ENCODE results near the gene HSD17B11. TPM values are rescaled to one million over a fixed set of nuclear protein-coding genes. Genes with fewer than 3 reads are reported as not detected.
"Not testable (repeated sequence)": the region's sequence is repeated elsewhere in the genome, so short reads cannot be mapped to it uniquely, and the experiment has no call there.

The HSD17B11 gene
- total RNA-seq, result 13.1 TPM
- long read RNA-seq, transcript HSD17B11-201 (7 exons, 1,885 nt), result major isoform, 31 of 33 reads
- long read RNA-seq, partial matches to known transcripts, result 0 of 33 reads
- long read RNA-seq, other reads (novel, unspliced or antisense), result 2 of 33 reads

GRCh38 chr4:87390891-87391575 lies at the start of gene HSD17B11:
HSD17B11 (minus strand) TSS chr4:87391188; CDS start chr4:87391070, 118 bp downstream.
- intact Hi-C loops (cut with DNase I), result no loop called here
- DNase-seq (peak; percentile 93), ATAC-seq (ENCODE audit: poor library complexity) (peak; percentile 99)

GRCh38 chr4:87433342-87433741 lies 42.4 kb upstream of the HSD17B11 start:
- ATAC-seq (ENCODE audit: poor library complexity) (no peak), DNase-seq (no peak)
- intact Hi-C loops (cut with DNase I), result no loop called here

DNA sequence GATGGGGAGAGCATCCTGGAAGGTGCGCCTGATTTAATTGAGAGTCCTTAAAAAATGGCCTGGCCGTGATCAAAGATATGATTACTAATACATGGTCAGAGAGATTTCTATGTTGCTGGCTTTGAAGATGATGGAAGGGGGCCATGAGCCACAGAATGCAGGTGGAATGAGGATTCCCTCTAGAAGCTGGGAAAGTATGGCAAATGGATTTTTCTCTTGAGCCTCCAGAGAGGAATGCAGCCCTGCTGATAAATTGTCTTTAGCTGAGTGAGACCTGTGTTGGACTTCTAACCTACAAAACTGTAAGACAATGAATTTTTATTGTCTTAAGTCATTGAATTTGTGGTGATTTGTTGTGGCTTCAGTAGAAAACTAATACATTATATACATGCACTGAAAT lies 39.0 kb upstream of the HSD17B11 start:
- intact Hi-C loops (cut with DNase I), result no loop called here
- no peak for ATAC-seq (ENCODE audit: poor library complexity)

DNA sequence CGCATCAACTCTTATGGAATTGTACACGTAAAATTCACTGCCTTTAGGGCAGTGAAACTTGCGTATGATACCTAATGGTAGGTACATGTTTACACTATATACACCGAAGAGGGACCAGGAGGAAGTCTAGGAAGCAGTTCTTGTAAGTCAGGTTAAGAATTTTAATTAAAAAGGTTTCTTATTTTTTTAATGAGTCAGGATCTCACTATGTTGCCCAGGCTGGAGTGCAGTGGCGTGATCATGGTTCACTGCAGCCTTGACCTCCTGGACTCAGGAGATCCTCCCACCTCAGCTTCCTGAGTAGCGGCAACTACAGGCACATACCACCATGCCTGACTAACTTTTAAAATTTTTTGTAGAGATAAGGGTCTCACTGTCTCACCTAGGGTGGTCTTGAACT lies 38.0 kb upstream of the HSD17B11 start:
- ATAC-seq (ENCODE audit: poor library complexity) (no peak), DNase-seq (no peak)
- intact Hi-C loops (cut with DNase I), result no loop called here

More for the DNA sequence above, 39.0 kb upstream of the HSD17B11 start:
- no peak for DNase-seq

DNA sequence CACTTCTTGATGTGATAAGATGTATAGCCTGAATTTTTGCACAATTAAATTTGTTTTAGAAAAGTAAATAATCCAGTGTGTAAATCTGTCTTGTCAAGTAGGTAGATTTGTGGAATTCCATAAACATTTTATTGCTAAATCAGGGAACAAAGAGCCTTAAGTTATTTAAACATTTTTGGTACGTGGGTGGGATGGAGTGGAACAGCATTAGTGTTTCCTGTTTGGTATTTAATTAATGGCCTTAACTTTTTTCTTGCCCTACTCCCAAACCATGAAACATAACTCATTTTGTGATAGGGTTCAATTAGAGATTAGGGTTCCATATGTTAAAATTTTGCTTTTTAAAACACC lies 36.5 kb upstream of the HSD17B11 start:
- DNase-seq (no peak), ATAC-seq (ENCODE audit: poor library complexity) (no peak)
- intact Hi-C loops (cut with DNase I), result no loop called here

GRCh38 chr4:87426865-87427517 lies 36.0 kb upstream of the HSD17B11 start:
- DNase-seq (no peak), ATAC-seq (ENCODE audit: poor library complexity) (no peak)
- intact Hi-C loops (cut with DNase I), result no loop called here

GRCh38 chr4:87425711-87426110 lies 34.7 kb upstream of the HSD17B11 start:
- no peak for DNase-seq
- intact Hi-C loops (cut with DNase I), result no loop called here
- no peak for ATAC-seq (ENCODE audit: poor library complexity)

DNA sequence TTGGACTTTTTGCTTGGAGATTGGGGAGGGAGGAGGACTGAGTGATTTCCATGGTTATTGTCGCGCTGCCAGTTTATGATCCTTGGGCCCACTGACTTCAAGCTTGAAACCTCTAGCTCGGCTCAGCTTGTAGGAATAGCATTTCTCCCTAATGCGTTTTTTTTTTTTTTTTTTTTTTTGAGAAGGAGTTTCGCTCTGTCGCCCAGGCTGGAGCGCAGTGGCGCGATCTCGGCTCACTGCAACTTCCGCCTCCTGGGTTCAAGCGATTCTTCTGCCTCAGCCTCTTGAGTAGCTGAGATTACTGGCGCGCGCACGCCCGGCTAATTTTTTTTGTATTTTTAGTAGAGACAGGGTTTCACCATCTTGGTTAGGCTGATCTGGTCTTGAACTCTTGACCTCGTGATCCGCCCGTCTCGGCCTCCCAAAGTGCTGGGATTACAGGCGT lies 33.1 kb upstream of the HSD17B11 start:
- intact Hi-C loops (cut with DNase I); DNase-seq; ATAC-seq (ENCODE audit: poor library complexity): not testable (repeated sequence)

DNA sequence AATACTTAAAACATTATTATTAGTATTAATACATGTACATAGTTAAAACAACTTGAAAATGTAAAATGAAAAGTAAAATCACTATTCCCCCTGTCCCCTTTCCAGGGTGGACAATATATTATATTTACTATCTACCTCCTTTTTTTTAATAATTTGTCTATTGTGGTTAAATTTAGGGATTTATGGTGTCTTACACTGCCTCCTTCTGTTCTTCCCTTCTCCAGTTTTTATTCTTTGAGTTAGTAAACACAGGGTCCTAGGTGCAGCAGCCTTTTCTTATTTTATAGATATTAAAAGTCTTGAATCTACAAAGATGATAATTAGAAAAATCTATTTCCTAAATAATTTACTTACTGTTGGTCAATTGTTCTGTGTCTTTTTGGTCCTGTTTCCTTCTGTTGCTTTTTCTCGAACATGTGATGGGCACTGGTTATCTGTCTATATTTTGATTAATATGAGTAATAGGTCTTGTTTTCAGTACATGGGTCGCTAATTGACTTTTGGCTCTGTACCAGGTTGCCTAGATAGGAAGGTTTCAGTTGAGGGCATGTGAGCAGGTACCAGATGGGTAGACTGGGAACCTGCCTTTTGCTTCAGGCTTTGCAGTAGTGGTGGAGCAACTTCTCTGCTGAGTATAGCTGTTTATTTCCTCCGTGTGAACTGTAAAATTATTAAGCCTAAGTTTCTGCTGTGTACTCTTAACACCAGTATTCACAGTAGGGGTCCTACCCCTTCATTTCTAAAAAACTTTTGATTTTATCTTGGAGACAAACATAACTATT lies 32.5 kb upstream of the HSD17B11 start:
- intact Hi-C loops (cut with DNase I), result no loop called here

GRCh38 chr4:87422104-87423052 lies 31.4 kb upstream of the HSD17B11 start, which contains the start of gene NUDT9:
NUDT9 (plus strand) TSS chr4:87422573; CDS start chr4:87422906, 333 bp downstream.
- DNase-seq (peak; percentile 99), ATAC-seq (ENCODE audit: poor library complexity) (peak; percentile 98)
- intact Hi-C loops (cut with DNase I), result no loop called here

More for the DNA sequence above, 32.5 kb upstream of the HSD17B11 start:
- ATAC-seq (ENCODE audit: poor library complexity) (no peak), DNase-seq (no peak)

DNA sequence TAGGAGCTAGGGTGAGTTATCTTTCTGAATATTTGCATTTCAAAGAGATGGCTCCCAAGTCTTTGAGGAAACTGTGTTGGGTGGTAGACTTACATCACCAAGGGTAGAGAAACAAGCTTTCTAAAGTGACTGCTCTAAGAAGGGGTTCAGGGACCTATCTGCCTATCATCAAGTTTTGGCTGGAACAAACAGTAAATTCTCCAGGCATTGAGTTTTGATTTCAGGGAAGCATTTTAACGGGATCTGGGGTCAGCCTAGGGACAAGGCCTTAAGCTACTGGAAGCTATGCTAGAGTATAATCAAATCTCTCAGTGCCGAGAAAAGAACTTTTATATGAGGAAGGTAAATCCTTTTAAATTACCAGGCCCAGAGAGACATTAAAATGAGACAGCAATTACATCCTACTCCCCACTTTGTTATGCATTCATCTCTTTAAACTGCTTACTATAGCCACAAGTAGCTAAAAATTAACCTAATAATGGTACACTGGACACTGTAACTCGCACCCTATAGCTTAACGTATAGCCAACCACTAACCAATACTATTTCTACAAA lies 29.4 kb upstream of the HSD17B11 start:
- ATAC-seq (ENCODE audit: poor library complexity) (no peak), DNase-seq (no peak)
- intact Hi-C loops (cut with DNase I), result no loop called here

DNA sequence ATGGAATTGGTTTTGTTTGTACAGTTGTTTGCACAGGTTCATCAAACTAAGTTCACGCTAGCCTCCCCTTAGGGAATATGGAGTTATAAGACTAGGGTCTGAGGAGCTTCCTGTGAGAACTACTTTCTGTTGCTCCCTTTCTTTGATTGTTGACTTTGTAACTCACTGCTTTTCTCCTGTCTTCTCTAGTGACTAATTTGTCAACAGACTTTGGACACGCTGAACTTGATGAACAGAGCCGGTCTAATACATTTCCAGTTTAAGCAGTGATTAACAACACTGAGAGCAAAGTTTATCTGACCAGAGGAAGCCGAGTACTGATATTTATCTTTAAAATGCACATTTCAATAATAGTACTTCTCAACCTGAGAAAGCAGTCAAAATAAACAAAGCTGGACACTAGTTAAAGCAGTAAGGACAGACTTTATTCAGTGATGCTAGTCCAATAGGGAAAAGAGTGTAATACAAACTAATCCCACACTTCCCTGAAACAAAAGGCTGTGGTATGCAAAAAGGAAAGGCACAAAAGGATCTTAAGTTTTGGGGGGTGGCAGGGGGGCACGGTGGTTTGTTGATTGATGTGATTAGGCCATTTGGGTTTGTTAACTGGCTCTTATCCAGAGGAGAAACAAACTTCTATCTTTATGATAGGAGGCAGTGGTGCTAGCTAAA lies 28.7 kb upstream of the HSD17B11 start:
- intact Hi-C loops (cut with DNase I), result no loop called here
- DNase-seq, result no peak
- no peak for ATAC-seq (ENCODE audit: poor library complexity)

DNA sequence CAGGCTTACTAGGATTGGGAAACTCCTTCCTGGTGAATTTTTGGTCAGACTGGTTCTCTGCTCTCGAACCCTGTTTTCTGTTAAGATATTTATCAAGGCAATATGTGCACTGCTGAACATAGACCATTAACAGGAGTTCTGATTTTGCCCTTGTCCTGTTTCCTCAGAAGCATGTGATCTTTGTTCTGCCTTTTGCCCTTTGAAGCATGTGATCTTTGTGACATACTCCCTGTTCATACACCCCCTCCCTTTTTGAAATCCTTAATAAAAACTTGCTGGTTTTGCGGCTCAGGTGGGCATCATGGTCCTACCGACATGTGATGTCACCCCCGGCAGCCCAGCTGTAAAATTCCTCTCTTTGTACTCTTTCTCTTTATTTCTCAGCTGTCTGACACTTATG lies 27.4 kb upstream of the HSD17B11 start:
- ATAC-seq (ENCODE audit: poor library complexity); intact Hi-C loops (cut with DNase I); DNase-seq: not testable (repeated sequence)

- ATAC-seq (ENCODE audit: poor library complexity) (no peak), DNase-seq (no peak)
- intact Hi-C loops (cut with DNase I), result no loop called here
Observed at GRCh38 chr4:87416965-87417364, 26.0 kb upstream of the HSD17B11 start.

GRCh38 chr4:87414816-87415215 lies 23.8 kb upstream of the HSD17B11 start:
- DNase-seq (no peak), ATAC-seq (ENCODE audit: poor library complexity) (no peak)
- intact Hi-C loops (cut with DNase I), result no loop called here

- intact Hi-C loops (cut with DNase I), result no loop called here
- ATAC-seq (ENCODE audit: poor library complexity) (no peak), DNase-seq (no peak)
Observed at GRCh38 chr4:87410679-87411078, 19.7 kb upstream of the HSD17B11 start.

DNA sequence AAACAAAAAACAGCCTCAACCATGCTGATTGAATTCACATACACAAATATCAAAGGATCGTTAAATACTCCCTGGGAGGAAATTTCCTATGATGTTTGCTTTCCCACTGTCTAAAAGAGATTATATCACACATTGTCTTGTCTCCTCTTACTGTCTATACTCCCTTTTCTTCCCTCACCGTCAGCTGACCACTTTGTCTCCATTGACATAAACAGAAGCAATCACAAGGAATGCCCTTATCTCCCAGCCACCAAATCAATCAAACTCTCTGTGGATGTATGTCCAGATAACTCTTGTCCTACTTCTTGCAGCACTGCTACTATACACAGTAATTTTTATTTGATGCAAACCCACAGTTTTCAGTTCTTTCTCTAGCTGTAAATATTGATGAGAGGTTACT lies 19.2 kb upstream of the HSD17B11 start:
- no peak for DNase-seq
- no peak for ATAC-seq (ENCODE audit: poor library complexity)
- intact Hi-C loops (cut with DNase I), result no loop called here

All from Right ventricle myocardium superior (tissue), 1 donor.